ENCODE measurements around the gene IL1R1. TPM values are rescaled to one million over a fixed set of nuclear protein-coding genes. Genes with fewer than 3 reads are reported as not detected.
"Not testable (repeated sequence)": the region's sequence is repeated elsewhere in the genome, so short reads cannot be mapped to it uniquely, and the experiment has no call there.

IL1R1 gene
- total and polyA plus RNA-seq, 4 donors: 14.0 to 49.3 (median 29.5) TPM

- Histone ChIP-seq H3K27me3 (ENCODE audit: control insufficient read depth in 4 of 4, insufficient read depth in 4 of 4, low read length in 3 of 4) (no peaks in the 10 kb centered on the region), H3K9me3 (ENCODE audit: control insufficient read depth in 4 of 4, low read length in 3 of 4) (no peaks in the 10 kb centered on the region), H3K27ac (ENCODE audit: low read depth in 1 of 2, low read length in 2 of 2) (no peak overlapping the region), H3K4me3 (ENCODE audit: low read depth in 1 of 3, low read length in 3 of 3) (no peak overlapping the region), H3K4me1 (ENCODE audit: control insufficient read depth in 4 of 4, insufficient read depth in 4 of 4, low read length in 3 of 4) (peaks cover 7 to 23% (median 17%) of the 10 kb centered on the region in 4 donors), H3K36me3 (ENCODE audit: control insufficient read depth in 4 of 4, insufficient read depth in 3 of 4, low read depth in 1 of 4, low read length in 3 of 4) (no peaks in the 10 kb centered on the region), H3K9ac (ENCODE audit: low read depth in 1 of 2, low read length in 2 of 2) (no peak overlapping the region)
- 64% methylated on average over 1 of the region's 1 CpG for WGBS
- TF ChIP-seq EGR1 (IDR thresholded peaks at IDR 0.05; ENCODE audit: low read depth in 2 of 2) (no peak), GABPA (IDR thresholded peaks at IDR 0.05 in 1 of 2, conservative IDR thresholded peaks at IDR 0.05 in 1 of 2) (no peak), RAD21 (IDR thresholded peaks at IDR 0.05) (no peak), ZBTB33 (IDR thresholded peaks at IDR 0.05) (no peak), HNF4A (conservative IDR thresholded peaks at IDR 0.05) (no peak), FOXA2 (IDR thresholded peaks at IDR 0.05) (no peak), CTCF (IDR thresholded peaks at IDR 0.05; ENCODE audit: low read depth, low read length, missing input control) (no peak), YY1 (IDR thresholded peaks at IDR 0.05) (no peak), HNF4G (IDR thresholded peaks at IDR 0.05) (no peak), SP1 (IDR thresholded peaks at IDR 0.05) (no peak), TAF1 (conservative IDR thresholded peaks at IDR 0.05) (no peak), RXRA (IDR thresholded peaks at IDR 0.05) (no peak), REST (IDR thresholded peaks at IDR 0.05) (no peak), NR2F2 (IDR thresholded peaks at IDR 0.05) (no peak), ATF3 (IDR thresholded peaks at IDR 0.05) (no peak), FOXA1 (IDR thresholded peaks at IDR 0.05) (no peak), JUND (IDR thresholded peaks at IDR 0.05) (no peak), MAX (IDR thresholded peaks at IDR 0.05) (no peak)
- no peak for DNase-seq (ENCODE audit: low spot score)
Observed at GRCh38 chr2:102122909-102123308, 19.6 kb upstream of the IL1R1 start.

- H3K4me3 ChIP-seq (ENCODE audit: low read depth in 1 of 3, low read length in 3 of 3); H3K36me3 ChIP-seq (ENCODE audit: control insufficient read depth in 4 of 4, insufficient read depth in 3 of 4, low read depth in 1 of 4, low read length in 3 of 4); H3K9ac ChIP-seq (ENCODE audit: low read depth in 1 of 2, low read length in 2 of 2); H3K27me3 ChIP-seq (ENCODE audit: control insufficient read depth in 4 of 4, insufficient read depth in 4 of 4, low read length in 3 of 4); DNase-seq (ENCODE audit: low spot score); H3K27ac ChIP-seq (ENCODE audit: low read depth in 1 of 2, low read length in 2 of 2); H3K9me3 ChIP-seq (ENCODE audit: control insufficient read depth in 4 of 4, low read length in 3 of 4): not testable (repeated sequence)
- 91% methylated on average over 5 of the region's 5 CpGs for WGBS
- peaks cover 7 to 25% (median 18%) of the 10 kb centered on the region in 4 donors for H3K4me1 ChIP-seq (ENCODE audit: control insufficient read depth in 4 of 4, insufficient read depth in 4 of 4, low read length in 3 of 4)
Observed at GRCh38 chr2:102124421-102124820, 18.1 kb upstream of the IL1R1 start.
